HS-27A (cell line): ENCODE measurements around the gene EYA2.

Experiments
- DNase-seq: peaks from one replicate; pipeline ENCODE4 v3.0.0-alpha.2; 2012; ENCODE audit warnings: low read depth, missing footprints

Gene EYA2

DNA sequence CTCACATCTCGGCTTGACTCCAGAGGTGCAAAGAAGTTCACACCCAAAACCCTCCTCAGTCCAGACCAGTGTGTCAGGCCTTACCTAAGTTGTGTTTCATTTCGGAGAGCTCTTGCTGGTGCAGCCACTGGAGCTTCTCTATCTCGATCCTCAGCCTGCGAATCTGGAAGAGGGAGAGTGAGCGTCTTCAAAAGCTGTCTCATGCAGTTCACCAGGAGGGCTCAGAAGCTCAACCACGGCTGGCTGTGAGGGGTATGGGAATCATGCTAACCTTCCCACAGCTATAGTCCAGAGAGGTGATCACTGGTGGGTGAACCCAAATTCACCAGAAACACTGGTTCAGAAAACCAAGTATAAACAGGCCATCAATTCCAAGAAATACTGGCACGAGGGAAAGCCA, 332.5 kb downstream of the EYA2 start:
- DNase-seq = no peak

- no peak for DNase-seq
Measured at GRCh38 chr20:47227576-47227975, 332.9 kb downstream of the EYA2 start.

DNA sequence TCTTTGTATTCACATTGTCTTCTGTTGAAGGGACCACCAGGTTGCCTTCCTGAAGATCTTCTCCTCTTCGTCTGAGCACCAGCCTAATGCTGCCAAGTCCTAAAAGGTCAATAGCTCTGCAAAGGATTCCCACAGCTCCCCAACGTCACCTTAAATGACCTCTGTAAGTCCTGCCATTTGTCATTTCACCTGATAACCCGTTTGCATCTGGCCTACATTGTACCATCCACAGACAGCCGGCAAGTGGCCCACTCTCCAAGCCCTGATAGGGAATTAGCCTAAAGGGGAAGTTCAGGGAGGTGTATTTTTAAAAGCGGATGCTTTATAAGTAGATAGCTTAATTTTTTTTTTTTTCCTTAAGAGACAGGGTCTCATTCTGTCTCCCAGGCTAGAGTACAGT, 334.0 kb downstream of the EYA2 start:
- no peak for DNase-seq

- no peak for DNase-seq
Measured at GRCh38 chr20:47230811-47231256, 336.2 kb downstream of the EYA2 start.

GRCh38 chr20:47231382-47232039, 336.9 kb downstream of the EYA2 start:
- DNase-seq = peak; percentile 46

DNA sequence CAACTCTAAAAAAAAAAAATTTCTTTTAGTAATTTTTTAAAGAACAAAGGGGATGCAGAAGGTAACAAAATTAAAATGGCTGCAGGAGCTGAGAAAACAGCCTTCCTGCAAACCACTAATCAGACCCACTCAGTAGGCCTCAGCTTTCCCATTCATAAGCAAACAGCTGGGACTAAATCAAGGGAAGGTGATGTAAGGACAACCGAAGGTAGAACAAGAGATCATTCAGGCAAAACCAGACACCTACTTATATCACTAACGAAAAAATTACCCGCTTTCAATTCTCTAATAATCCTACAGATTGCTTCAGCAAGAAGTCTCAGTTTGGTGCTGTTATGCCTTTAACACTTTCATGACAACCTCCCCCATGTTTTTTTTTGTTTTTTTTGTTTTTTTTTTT, 337.9 kb downstream of the EYA2 start:
- DNase-seq = no peak

GRCh38 chr20:47233333-47234188, 338.9 kb downstream of the EYA2 start:
- DNase-seq = no peak

- no peak for DNase-seq
Measured at GRCh38 chr20:47235111-47235510, 340.5 kb downstream of the EYA2 start.

DNA sequence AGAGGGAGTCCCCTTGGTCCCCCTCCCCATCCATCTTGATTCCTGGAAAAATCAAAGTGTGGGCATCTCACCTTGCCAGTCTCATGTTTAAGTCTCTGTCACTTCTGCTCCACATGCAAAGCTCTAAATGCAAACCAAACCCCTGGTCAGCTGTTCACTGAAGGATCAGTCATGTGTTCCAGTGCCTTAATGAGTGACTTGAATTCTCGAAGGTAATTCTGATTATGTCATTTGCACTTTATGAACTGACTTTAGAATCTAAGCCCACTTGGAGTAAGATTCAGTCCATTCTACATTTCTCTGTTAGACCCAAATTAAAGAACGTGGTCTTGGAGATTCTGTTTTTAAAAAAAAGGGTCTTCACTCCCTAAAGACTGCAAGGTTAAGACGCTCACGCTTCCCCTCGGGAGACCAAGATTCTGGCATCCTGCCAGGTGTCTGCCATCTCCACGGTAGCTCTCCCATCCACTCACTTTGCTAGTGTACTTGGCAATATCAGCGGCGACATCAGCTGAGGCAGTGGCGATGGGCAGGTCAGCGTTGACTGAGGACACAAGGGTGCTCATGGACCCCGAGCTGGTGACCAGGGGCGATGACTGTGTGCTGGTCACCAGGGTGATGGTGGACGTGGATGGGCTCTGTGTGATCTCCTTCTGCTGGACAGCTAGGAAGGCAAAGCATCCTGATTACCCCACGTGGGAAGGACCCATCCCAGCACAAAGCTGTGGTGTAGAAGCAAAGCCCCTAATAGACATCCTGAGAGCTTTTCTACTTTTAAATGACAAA, 341.4 kb downstream of the EYA2 start:
- DNase-seq = no peak

GRCh38 chr20:47236639-47236900, 341.9 kb downstream of the EYA2 start:
- DNase-seq = no peak

DNA sequence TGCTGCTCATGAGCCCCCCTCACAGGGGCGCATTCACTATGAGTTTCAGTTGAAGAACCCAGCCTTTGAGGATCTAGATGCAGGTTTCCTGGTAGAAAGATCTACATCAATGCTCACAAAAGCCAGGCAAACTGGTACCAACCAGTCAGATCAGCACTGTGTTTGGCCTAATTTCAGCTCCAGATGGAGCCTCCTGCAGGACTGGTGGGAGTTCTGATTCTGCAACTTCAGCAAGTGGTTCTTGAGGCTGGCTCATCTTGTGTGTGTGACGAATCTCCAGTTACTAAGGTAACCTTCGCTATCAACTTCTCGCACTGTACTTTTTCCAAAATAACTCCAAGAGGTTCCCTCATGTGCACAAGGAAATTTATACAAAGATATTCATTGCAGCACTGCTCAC, 343.1 kb downstream of the EYA2 start:
- DNase-seq = no peak
